Ovary (tissue), 3 donors: ENCODE measurements around the gene PDE4D.

ENCODE experiments used
- CTCF ChIP-seq, 3 donors: fragments of 450-650 bp in 2 of 3; fragments of 200-600 bp in 1 of 3; IDR thresholded peaks; one replicate each; pipeline versions ENCODE4 v1.5.1 to v1.8.0; 2016 to 2022; ENCODE audit warnings: antibody characterized with exemption in 3 of 3, mild to moderate bottlenecking in 1 of 3
- EP300 ChIP-seq: sonication (generic); formaldehyde crosslinking; IDR thresholded peaks from one replicate; pipeline ENCODE4 v1.6.1; 2017; ENCODE audit warnings: antibody characterized with exemption
- POLR2A ChIP-seq: fragments of 450-650 bp; IDR thresholded peaks from one replicate; pipeline ENCODE4 v1.6.1; 2017; ENCODE audit warnings: antibody characterized with exemption, mild to moderate bottlenecking, moderate library complexity
- donor health status: DM: no; HTN: no; CAD: no.

DNA sequence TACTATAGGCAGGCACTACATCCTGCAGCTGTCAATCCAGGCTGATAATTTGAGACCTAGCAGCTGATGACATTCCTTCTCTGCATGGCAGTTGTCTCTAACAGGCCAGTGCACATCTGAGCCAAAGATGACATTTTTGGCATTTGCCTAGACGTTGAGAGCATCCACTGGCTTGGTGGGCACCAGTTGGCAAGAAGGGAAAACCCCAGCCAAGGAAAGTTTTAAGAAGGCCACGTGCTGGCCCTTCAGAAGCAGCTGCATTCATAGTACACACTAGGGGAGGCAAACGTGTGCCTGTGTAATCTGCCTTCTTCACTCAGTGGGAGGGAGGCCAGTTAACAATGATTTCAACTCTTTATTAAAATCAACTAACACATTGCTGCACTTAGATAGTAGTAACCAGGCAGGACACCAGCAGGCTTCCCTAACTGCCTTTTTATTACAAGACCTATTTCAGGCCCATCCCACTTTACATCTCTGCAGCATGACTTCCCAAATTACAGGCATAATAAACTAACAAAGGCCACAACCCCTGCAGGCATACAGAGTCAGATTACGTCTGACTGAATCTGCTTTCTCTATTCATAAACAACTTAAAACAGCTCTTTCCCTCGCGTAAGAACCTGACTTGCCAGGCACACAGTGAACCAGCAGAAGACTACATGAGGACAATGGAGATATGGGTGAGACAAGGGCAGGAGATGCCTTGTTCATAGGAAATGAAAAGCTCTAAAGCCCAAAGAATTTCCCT lies 576.3 kb downstream of the PDE4D start:
- no peak for TF ChIP-seq POLR2A
- TF ChIP-seq CTCF (IDR thresholded peaks at IDR 0.05): no peak
- TF ChIP-seq EP300: no peak
